Progenitor cell of endocrine pancreas (in vitro differentiated cells): ENCODE data around the gene IL27RA. TPM values are rescaled to one million over a fixed set of nuclear protein-coding genes. Genes with fewer than 3 reads are reported as not detected.
"Not testable (repeated sequence)": the region's sequence is repeated elsewhere in the genome, so short reads cannot be mapped to it uniquely, and the experiment has no call there.

Experiments
- DNase-seq: peaks from one replicate; pipeline ENCODE4 v3.0.0; 2021; ENCODE audit warnings: low spot score; ENCODE audit not compliant: unreplicated experiment
- H3K27ac Mint-ChIP-seq: 2 replicates; pipeline ENCODE4 v1.8.0; 2021; ENCODE audit warnings: mild to moderate bottlenecking, moderate library complexity, mixed read lengths
- H3K27me3 Mint-ChIP-seq: 2 replicates; pipeline ENCODE4 v1.8.0; 2021; ENCODE audit warnings: mixed read lengths
- H3K36me3 Mint-ChIP-seq: 2 replicates; pipeline ENCODE4 v1.8.0; 2022; ENCODE audit warnings: mixed read lengths; ENCODE audit not compliant: insufficient read depth
- H3K4me1 Mint-ChIP-seq: 2 replicates; pipeline ENCODE4 v1.8.0; 2021; ENCODE audit warnings: low read depth, mixed read lengths
- H3K4me3 Mint-ChIP-seq: 2 replicates; pipeline ENCODE4 v1.8.0; 2021; ENCODE audit warnings: low read depth, mild to moderate bottlenecking, moderate library complexity, mixed read lengths
- H3K9me3 Mint-ChIP-seq: 2 replicates; pipeline ENCODE4 v1.8.0; 2021; ENCODE audit warnings: low read depth, mixed read lengths
- total RNA-seq: library from RNA; stranded (reverse); gene quantifications from 2 replicates; pipeline ENCODE4 v1.2.1, GENCODE V29; 2021
- TF ChIP-seq, protein P1 (sequence below): fragments of 200-600 bp; sonication (generic); IDR thresholded peaks from one replicate; pipeline ENCODE4 v1.5.0; 2021; ENCODE audit warnings: antibody characterized with exemption, mild to moderate bottlenecking; ENCODE audit not compliant: unreplicated experiment

IL27RA gene
- total RNA-seq, 1 donor from 2014 or later: 3.7 TPM

DNA sequence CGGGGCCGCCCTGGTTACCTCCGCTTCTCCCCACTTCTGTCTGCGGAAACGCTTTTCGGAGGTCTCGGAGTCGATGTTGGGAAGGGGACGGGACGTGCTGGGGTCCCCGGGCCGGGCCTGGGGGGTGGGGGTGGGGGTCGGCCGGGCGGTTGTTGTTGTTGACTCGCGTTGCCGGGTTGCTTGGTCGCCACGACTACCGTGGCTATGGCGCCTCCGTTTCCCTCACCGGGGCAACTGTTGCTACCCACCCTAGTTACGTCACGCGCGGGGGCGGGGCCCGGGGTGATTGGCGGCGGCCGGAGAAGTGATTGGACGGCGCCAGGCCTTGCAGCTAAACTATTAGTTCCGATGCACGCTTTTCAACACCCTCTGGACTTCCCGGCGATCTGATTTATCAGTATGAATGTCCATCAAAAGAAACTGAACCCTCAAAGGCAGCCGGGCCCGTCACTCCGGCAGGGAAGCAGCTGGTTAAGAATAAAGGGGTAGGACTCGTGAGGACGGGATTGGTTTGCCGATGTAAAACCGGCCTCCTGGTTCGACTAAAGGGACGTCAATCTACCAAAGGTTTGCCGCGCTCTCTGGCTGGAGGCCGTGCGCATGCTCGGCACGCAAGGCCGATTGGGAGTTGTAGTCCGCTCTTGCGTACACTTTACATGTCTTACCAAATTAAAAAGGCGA, 25.3 kb upstream of the IL27RA start, which contains the start of gene RFX1:
Gene RFX1, minus strand, starts transcription at position 236 of the 681 bp plus-strand sequence. CDS start 12,477 bp downstream, outside the sequence.
- DNase-seq: peak; percentile 100
- TF ChIP-seq, protein P1, sequence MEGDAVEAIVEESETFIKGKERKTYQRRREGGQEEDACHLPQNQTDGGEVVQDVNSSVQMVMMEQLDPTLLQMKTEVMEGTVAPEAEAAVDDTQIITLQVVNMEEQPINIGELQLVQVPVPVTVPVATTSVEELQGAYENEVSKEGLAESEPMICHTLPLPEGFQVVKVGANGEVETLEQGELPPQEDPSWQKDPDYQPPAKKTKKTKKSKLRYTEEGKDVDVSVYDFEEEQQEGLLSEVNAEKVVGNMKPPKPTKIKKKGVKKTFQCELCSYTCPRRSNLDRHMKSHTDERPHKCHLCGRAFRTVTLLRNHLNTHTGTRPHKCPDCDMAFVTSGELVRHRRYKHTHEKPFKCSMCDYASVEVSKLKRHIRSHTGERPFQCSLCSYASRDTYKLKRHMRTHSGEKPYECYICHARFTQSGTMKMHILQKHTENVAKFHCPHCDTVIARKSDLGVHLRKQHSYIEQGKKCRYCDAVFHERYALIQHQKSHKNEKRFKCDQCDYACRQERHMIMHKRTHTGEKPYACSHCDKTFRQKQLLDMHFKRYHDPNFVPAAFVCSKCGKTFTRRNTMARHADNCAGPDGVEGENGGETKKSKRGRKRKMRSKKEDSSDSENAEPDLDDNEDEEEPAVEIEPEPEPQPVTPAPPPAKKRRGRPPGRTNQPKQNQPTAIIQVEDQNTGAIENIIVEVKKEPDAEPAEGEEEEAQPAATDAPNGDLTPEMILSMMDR: no peak
- H3K27ac Mint-ChIP-seq: peak within 1 kb of the TSS; percentile 100
- no peaks in the 10 kb centered on the region for H3K9me3 Mint-ChIP-seq
- H3K4me1 Mint-ChIP-seq: peaks cover 9% of the 10 kb centered on the region
- H3K27me3 Mint-ChIP-seq: no peaks in the 10 kb centered on the region
- peak within 1 kb of the TSS; percentile 94 for H3K4me3 Mint-ChIP-seq
- no peaks in the 10 kb centered on the region for H3K36me3 Mint-ChIP-seq

- Mint-ChIP-seq H3K27me3 (no peaks in the 10 kb centered on the region), H3K9me3 (no peaks in the 10 kb centered on the region), H3K4me3 (peak overlapping the region; percentile 94), H3K27ac (peak overlapping the region; percentile 100), H3K4me1 (peaks cover 9% of the 10 kb centered on the region), H3K36me3 (no peaks in the 10 kb centered on the region)
- TF ChIP-seq, protein P1: no peak
- DNase-seq: peak; percentile 85
Observed at GRCh38 chr19:14006766-14007562, 24.6 kb upstream of the IL27RA start.

- no peak overlapping the region for H3K4me3 Mint-ChIP-seq
- no peaks in the 10 kb centered on the region for H3K27me3 Mint-ChIP-seq
- TF ChIP-seq, protein P1: no peak
- DNase-seq: no peak
- H3K27ac Mint-ChIP-seq: no peak overlapping the region
- H3K9me3 Mint-ChIP-seq: no peaks in the 10 kb centered on the region
- H3K36me3 Mint-ChIP-seq: no peaks in the 10 kb centered on the region
- H3K4me1 Mint-ChIP-seq: peaks cover 3% of the 10 kb centered on the region
Observed at GRCh38 chr19:14012378-14012915, 19.1 kb upstream of the IL27RA start.

DNA sequence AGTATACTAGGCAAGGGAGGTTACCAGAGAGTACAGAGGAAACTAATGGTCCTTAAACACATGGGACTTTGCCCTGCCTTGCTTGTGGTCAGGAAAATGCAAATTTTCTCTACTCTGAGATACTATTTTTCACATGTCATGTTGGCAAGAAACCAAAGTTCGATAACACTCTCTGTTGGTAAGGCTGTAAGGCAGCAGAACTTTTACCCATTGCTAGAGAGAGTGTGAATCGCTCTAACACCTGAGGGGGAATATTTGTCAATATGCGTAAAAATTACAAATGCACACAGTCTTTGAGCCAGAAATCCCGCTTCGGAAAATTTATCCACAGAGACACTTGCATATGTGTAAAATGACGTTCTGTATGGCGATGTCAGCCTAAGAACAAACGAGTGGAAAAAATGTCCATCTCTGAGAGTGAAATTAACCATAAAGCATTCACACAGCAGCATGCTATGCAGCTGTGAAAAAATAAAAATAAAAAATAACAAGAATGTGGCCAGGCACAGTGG, 16.0 kb upstream of the IL27RA start:
- Mint-ChIP-seq H3K27me3 (no peaks in the 10 kb centered on the region), H3K36me3 (no peaks in the 10 kb centered on the region), H3K4me3 (no peak overlapping the region), H3K9me3 (no peaks in the 10 kb centered on the region), H3K4me1 (peaks cover 3% of the 10 kb centered on the region), H3K27ac (no peak overlapping the region)
- no peak for DNase-seq
- TF ChIP-seq, protein P1: no peak

- H3K36me3 Mint-ChIP-seq: no peaks in the 10 kb centered on the region
- H3K9me3 Mint-ChIP-seq: no peaks in the 10 kb centered on the region
- TF ChIP-seq, protein P1: no peak
Observed at GRCh38 chr19:14019100-14019499, 12.5 kb upstream of the IL27RA start.

DNA sequence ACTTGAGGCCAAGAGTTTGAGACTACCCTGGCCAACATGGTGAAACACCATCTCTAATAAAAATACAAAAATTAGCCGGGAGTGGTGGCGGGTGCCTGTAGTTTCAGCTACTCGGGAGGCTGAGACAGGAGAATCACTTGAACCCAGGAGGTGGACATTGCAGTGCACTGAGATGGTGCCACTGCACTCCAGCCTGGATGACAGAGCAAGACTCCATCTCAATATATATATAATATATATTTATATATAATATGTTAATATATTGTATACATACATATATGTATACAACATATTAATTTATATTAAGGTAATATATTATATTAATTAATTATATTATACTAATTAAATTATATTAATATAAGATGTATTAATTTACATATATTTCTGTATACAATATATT, 11.8 kb upstream of the IL27RA start:
- H3K9me3 Mint-ChIP-seq, H3K27me3 Mint-ChIP-seq, DNase-seq, H3K4me1 Mint-ChIP-seq, H3K4me3 Mint-ChIP-seq, H3K36me3 Mint-ChIP-seq, H3K27ac Mint-ChIP-seq: not testable (repeated sequence)

More at GRCh38 chr19:14019100-14019499, 12.5 kb upstream of the IL27RA start:
- Mint-ChIP-seq H3K4me1 (peaks cover 3% of the 10 kb centered on the region), H3K4me3 (no peak overlapping the region), H3K27me3 (no peaks in the 10 kb centered on the region), H3K27ac (no peak overlapping the region)
- DNase-seq: no peak
